Thyroid gland (tissue), 4 donors: ENCODE results near the gene ITGA8.

ENCODE experiments used
- CTCF ChIP-seq, 6 experiments: fragments of 200-600 bp in 3 of 6; fragments of 450-650 bp in 3 of 6; sonication (generic) in 3 of 6; IDR thresholded peaks; one replicate each; pipeline ENCODE4 v1.5.1; 2016 to 2019; ENCODE audit warnings: antibody characterized with exemption in 6 of 6, mild to moderate bottlenecking in 2 of 6, inconsistent platforms in 1 of 6, moderate library complexity in 1 of 6
- POLR2A ChIP-seq, 2 donors: fragments of 450-650 bp; IDR thresholded peaks; one replicate each; pipeline ENCODE4 v1.6.1; 2017; ENCODE audit warnings: antibody characterized with exemption in 2 of 2, mild to moderate bottlenecking in 2 of 2, moderate library complexity in 1 of 2

GRCh38 chr10:15539262-15539661 lies 180.5 kb downstream of the ITGA8 start:
- TF ChIP-seq CTCF (IDR thresholded peaks at IDR 0.05) (no peak), POLR2A (IDR thresholded peaks at IDR 0.05) (no peak)
